Occipital lobe (tissue), 2 donors: Measurements from ENCODE around the gene NPY. TPM values are rescaled to one million over a fixed set of nuclear protein-coding genes. Genes with fewer than 3 reads are reported as not detected.

Experiments used
- DNase-seq: peaks from one replicate; lab custom pipeline; 2025; lab: John Stamatoyannopoulos, UW
- total RNA-seq: library from RNA; depleted of rRNA; stranded (reverse); fragments of >200 nt; gene quantifications from one replicate; pipeline ENCODE4 v1.2.3, GENCODE V29; 2014

NPY gene
- total RNA-seq, 1 donor from 2014 or later, result 40.9 TPM

GRCh38 chr7:24313777-24314176, 29.8 kb downstream of the NPY start:
- DNase-seq, result no peak

DNA sequence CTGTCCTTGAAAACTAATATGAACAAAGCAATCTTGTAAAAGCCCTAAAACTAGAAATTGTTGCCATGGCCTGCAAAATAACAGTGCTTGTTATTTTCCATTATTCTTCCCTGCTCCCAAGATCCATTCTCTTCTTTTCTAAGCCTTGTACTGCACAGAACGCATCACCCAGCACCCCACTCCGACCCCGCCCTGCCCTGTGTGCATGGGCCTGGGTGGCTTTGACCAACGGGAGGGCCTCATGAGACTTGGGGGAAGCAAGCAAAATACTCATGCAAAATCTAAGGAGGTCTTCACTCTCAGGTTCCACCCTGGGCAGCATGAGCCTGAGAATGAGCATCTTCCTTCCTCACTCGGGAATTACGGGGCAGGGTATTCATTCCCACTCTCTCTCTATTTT, 32.4 kb downstream of the NPY start:
- no peak for DNase-seq

GRCh38 chr7:24318326-24318725, 34.3 kb downstream of the NPY start:
- no peak for DNase-seq

DNA sequence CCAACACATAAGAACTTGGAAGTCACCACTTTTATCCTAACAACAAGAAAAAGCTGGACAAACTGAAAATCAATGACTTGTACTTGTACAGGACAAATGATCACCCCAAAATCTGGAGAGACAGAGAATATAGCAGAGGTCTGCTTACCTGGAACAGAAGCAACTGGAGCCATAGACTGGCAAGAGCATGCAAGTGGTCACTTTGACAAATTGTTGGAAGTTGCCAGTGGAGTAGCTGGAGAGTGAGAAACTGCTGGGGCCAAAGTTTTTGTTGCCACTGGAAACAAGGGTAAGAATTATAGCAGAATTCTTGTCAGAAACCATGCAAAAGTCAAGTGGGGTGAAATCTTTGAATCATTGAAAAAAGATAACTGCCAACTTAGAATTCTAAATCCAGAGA, 35.2 kb downstream of the NPY start:
- no peak for DNase-seq

DNA sequence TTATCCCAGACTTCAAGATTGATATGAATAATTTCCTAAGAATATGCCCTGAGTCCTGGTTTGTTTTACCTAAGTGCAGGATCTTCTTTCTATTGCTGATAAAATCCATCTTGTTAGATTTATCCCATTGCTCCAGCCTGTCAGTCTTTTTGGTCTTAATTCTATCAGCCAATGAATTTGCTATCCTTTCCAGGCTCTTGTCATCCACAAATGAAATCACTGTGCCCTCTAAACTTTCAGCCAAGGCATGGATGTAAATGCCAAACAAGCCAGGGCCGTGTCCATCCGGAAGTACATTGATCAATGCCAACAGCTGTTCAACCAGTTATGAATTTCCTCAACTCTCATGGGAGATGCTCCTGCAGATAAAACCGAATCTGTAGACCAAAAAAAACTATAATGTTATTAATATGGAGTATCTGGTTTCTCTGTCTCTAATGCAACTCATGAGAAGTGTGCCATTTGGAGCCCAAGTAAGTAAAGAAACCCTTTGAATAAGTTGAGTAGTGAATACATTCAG, 40.0 kb downstream of the NPY start:
- no peak for DNase-seq

- DNase-seq, result no peak
Observed at GRCh38 chr7:24325708-24326107, 41.7 kb downstream of the NPY start.

DNA sequence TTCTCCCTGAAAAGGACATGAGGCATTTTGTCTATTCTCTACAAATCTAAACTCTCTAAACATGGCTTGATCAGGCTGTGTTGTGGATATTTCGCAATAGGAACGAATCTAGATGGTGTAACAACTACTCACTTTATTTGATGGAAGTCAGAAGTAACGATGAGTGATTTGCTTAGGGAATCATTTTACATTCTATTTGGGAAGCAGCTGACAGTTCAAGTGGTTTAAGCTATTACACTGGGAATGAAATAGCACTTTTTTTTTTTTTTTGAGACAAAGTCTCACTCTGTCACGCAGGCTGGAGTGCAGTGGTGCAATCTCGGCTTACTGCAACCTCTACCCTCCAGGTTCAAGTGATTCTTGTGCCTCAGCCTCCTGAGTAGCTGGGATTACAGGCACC, 44.1 kb downstream of the NPY start:
- DNase-seq, result no peak

DNA sequence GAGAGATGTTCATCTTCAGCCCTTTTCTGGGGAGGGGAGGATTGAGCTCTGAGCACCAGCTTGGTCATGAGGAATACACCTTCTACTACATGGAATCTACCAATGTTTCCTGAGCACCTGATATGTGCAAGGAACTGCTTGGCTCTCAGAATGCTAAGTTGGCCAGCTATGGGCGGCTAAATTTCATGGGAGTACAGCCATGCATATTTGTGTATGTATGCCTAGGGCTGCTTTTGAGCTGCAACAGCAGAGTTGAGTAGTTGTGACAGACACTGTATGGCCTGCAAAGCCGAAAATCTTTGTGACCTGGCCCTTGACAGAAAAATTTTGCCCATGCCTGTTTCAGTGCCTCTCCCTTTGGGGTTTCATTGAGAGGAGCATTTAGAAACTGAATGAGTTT, 44.9 kb downstream of the NPY start:
- no peak for DNase-seq

GRCh38 chr7:24334012-24334411, 50.0 kb downstream of the NPY start:
- no peak for DNase-seq

GRCh38 chr7:24334627-24335026, 50.6 kb downstream of the NPY start:
- no peak for DNase-seq

- DNase-seq, result no peak
Observed at GRCh38 chr7:24336461-24336860, 52.5 kb downstream of the NPY start.

DNA sequence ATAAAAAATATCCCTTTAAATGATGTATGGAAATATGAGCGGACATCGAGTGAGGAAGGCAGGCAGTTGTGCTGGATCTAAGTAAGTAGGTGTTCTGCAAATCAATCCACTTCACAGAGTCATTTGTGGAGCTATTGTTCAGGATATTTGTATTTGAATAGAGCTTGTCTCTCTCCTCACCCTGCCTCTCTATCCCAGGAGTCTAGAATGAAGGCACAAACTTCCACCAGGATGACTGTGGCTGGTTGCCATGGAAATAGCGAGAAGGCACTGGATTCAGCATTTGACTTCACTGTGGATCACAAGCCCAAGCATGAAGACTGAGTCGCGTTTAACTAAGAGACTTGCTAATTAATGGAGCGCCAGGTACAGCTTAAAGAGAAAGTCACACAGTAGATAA, 53.2 kb downstream of the NPY start:
- DNase-seq, result no peak

DNA sequence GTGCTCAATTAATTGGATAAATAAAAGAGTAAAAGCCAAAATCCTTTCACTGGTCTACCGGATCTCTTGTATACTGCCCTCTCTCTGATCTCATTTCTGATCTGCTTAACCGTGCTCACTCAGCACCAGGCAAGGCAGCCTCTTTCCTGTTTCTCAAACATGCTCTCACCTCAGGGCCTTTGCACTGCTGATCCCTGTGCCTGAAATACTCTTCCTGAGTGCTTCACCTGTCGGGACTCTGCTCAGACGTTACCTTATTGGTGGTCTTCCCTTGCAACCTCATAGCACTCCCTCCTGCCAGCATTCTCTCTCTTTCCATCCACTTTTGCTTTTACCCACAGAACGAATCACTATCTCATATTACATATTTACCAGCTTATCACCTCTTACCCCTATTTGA, 55.6 kb downstream of the NPY start:
- DNase-seq, result no peak

GRCh38 chr7:24340727-24341126, 56.7 kb downstream of the NPY start:
- DNase-seq, result no peak
